Measurements from ENCODE around the gene AGXT2.

DNA sequence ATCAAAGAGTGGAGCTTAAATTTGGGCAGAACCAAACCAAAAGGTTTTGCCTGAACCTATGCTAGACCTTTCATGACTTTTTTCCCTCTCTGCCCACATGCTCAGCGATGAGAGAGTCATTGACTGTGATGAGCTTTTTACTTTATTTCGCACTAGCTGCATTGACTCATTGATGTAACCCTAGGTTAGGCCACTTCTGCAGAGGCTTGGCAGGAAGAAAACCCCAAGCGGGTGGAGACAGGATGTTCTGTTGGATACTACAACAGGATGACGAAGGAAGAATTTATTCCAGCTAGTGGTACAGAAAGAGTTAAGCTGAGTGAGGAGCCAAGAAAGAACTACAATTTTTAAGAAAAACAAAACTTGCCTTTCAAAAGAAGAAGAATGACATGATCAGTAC, 18.4 kb downstream of the AGXT2 start:
- TF ChIP-seq POLR2A (IDR thresholded peaks at IDR 0.05; ENCODE audit: low read depth, low read length), result no peak
- no peak for TF ChIP-seq TAF1 (IDR thresholded peaks at IDR 0.05; ENCODE audit: borderline replicate concordance, low read depth, low read length)

All from GM12892 (cell line).